Body of pancreas (tissue), 4 donors: ENCODE results near the gene PTPRN2. TPM values are rescaled to one million over a fixed set of nuclear protein-coding genes. Genes with fewer than 3 reads are reported as not detected.

ENCODE experiments used
- ATAC-seq: fragments of 150-250 bp; one replicate; pipeline ENCODE4 v1.9.1; 2016
- DNase-seq, 4 donors: peaks; one replicate each; pipeline ENCODE4 v3.0.0-alpha.2; 2019
- H3K27ac ChIP-seq, 4 donors: fragments of 200-600 bp; sonication (generic); 1 replicate in 3 of 4; 2 replicates in 1 of 4; pipeline versions ENCODE4 v1.5.1 to v1.6.1; 2016 to 2019; ENCODE audit warnings: mild to moderate bottlenecking in 1 of 4, mixed read lengths in 1 of 4, moderate library complexity in 1 of 4
- H3K27me3 ChIP-seq, 2 donors: fragments of 200-600 bp; sonication (generic); one replicate each; pipeline ENCODE4 v1.6.0; 2016; ENCODE audit warnings: mild to moderate bottlenecking in 1 of 2
- H3K36me3 ChIP-seq, 2 donors: fragments of 200-600 bp; sonication (generic); replicated peaks in 1 of 2; 2 replicates each; pipeline ENCODE4 v1.5.1; 2016; ENCODE audit warnings: low read depth in 2 of 2; ENCODE audit not compliant: insufficient read depth in 1 of 2
- H3K4me1 ChIP-seq: fragments of 200-600 bp; sonication (generic); one replicate; pipeline ENCODE4 v1.6.0; 2016
- H3K4me3 ChIP-seq, 2 donors: fragments of 200-600 bp; sonication (generic); 1 replicate in 1 of 2; 2 replicates in 1 of 2; pipeline ENCODE4 v1.5.1; 2016 to 2019
- H3K9me3 ChIP-seq, 3 donors: fragments of 200-600 bp; sonication (generic); 1 replicate in 2 of 3; 2 replicates in 1 of 3; pipeline ENCODE4 v1.5.1; 2016
- CTCF ChIP-seq, 7 experiments: fragments of 450-650 bp in 4 of 7; fragments of 200-600 bp in 3 of 7; sonication (generic) in 3 of 7; IDR thresholded peaks; one replicate each; pipeline ENCODE4 v1.5.1; 2016 to 2019; ENCODE audit warnings: antibody characterized with exemption in 7 of 7
- POLR2A ChIP-seq, 3 donors: fragments of 450-650 bp; IDR thresholded peaks; one replicate each; pipeline ENCODE4 v1.6.1; 2016; ENCODE audit warnings: antibody characterized with exemption in 3 of 3, mild to moderate bottlenecking in 2 of 3
- WGBS, 2 donors: methylation state at CpG; one replicate each; pipeline ENCODE4 v1.1.5; 2017; 5-methylcytosine and 5-hydroxymethylcytosine counted together
- intact Hi-C: fragments of 100-400 bp; cut with DNase I; formaldehyde crosslinking; loops from one replicate; pipeline ENCODE4 v1.15.1; 2023
- total RNA-seq, 2 donors: library from RNA; depleted of rRNA; stranded (reverse); fragments of >200 nt; gene quantifications; one replicate each; pipeline ENCODE4 v1.1.0, GENCODE V29; 2016

PTPRN2 gene
- total RNA-seq, 2 donors from 2014 or later: 31.6 to 76.1 TPM

- Histone ChIP-seq H3K27me3 (no peaks in the 10 kb centered on the region), H3K4me3 (no peak overlapping the region), H3K27ac (no peak overlapping the region), H3K9me3 (no peaks in the 10 kb centered on the region), H3K36me3 (no peaks in the 10 kb centered on the region), H3K4me1 (no peaks in the 10 kb centered on the region)
- intact Hi-C loops: no loop called here
- no peak for TF ChIP-seq CTCF (IDR thresholded peaks at IDR 0.05)
- no peak for TF ChIP-seq POLR2A (IDR thresholded peaks at IDR 0.05)
- WGBS, 2 donors: 84 to 88% methylated on average over 12 of the region's 12 CpGs
- ATAC-seq: no peak
- DNase-seq: no peak
Observed at GRCh38 chr7:158129037-158130022, 458.3 kb downstream of the PTPRN2 start.

- TF ChIP-seq POLR2A (IDR thresholded peaks at IDR 0.05) (no peak), CTCF (IDR thresholded peaks at IDR 0.05) (no peak)
- Histone ChIP-seq H3K27me3 (no peaks in the 10 kb centered on the region), H3K36me3 (no peaks in the 10 kb centered on the region), H3K9me3 (no peaks in the 10 kb centered on the region), H3K4me3 (no peak overlapping the region), H3K4me1 (no peaks in the 10 kb centered on the region), H3K27ac (no peak overlapping the region)
- intact Hi-C loops: no loop called here
- DNase-seq (no peak), ATAC-seq (no peak)
- 81 to 82% methylated on average over 4 to 9 of the region's 9 CpGs for WGBS, 2 donors
Observed at GRCh38 chr7:158128572-158128971, 459.1 kb downstream of the PTPRN2 start.

- 92 to 94% methylated on average over 10 to 15 of the region's 15 CpGs for WGBS, 2 donors
- ATAC-seq: no peak
- intact Hi-C loops: no loop called here
Observed at GRCh38 chr7:158127241-158127640, 460.4 kb downstream of the PTPRN2 start.

GRCh38 chr7:158126661-158127060, 461.0 kb downstream of the PTPRN2 start:
- 88 to 100% methylated on average over 7 to 12 of the region's 15 CpGs for WGBS, 2 donors
- no peaks in the 10 kb centered on the region for H3K27me3 ChIP-seq
- TF ChIP-seq POLR2A (IDR thresholded peaks at IDR 0.05) (no peak), CTCF (IDR thresholded peaks at IDR 0.05) (no peak)
- H3K4me1 ChIP-seq: no peaks in the 10 kb centered on the region
- no peak for DNase-seq
- H3K27ac ChIP-seq: no peak overlapping the region
- H3K9me3 ChIP-seq: no peaks in the 10 kb centered on the region
- no peaks in the 10 kb centered on the region for H3K36me3 ChIP-seq
- H3K4me3 ChIP-seq: no peak overlapping the region
- no peak for ATAC-seq
- intact Hi-C loops: no loop called here

More at GRCh38 chr7:158127241-158127640, 460.4 kb downstream of the PTPRN2 start:
- H3K4me1 ChIP-seq: no peaks in the 10 kb centered on the region
- no peak overlapping the region for H3K27ac ChIP-seq
- H3K36me3 ChIP-seq: no peaks in the 10 kb centered on the region
- no peak overlapping the region for H3K4me3 ChIP-seq
- H3K9me3 ChIP-seq: no peaks in the 10 kb centered on the region
- no peak for DNase-seq
- H3K27me3 ChIP-seq: no peaks in the 10 kb centered on the region
- TF ChIP-seq CTCF (IDR thresholded peaks at IDR 0.05): no peak
- no peak for TF ChIP-seq POLR2A (IDR thresholded peaks at IDR 0.05)
